ENCODE measurements around the gene TRAPPC1.

Gene TRAPPC1

GRCh38 chr17:7940034-7940433, 8.3 kb upstream of the TRAPPC1 start:
- DNase-seq = no peak

- no peak for DNase-seq
These were observed 4.1 kb upstream of the TRAPPC1 start for GRCh38 chr17:7935859-7936258.

- peak; percentile 18 to 39 for DNase-seq
These were observed 1.2 kb upstream of the TRAPPC1 start for GRCh38 chr17:7932949-7933348.

- no peak for DNase-seq
These were observed 741 bp upstream of the TRAPPC1 start for GRCh38 chr17:7932483-7932891.

- no peak for DNase-seq
These were observed 710 bp downstream of the TRAPPC1 start for GRCh38 chr17:7930841-7931631.

- no peak for DNase-seq
These were observed 2.4 kb downstream of the TRAPPC1 start, which contains the start of gene KCNAB3 for GRCh38 chr17:7929158-7930023. Gene KCNAB3 (minus strand): TSS chr17:7929856. CDS start chr17:7929435, 421 bp downstream.

GRCh38 chr17:7927596-7927995, 4.2 kb downstream of the TRAPPC1 start:
- no peak for DNase-seq

- no peak for DNase-seq
These were observed 8.7 kb downstream of the TRAPPC1 start for GRCh38 chr17:7922845-7923628.

- DNase-seq = no peak
These were observed 9.4 kb downstream of the TRAPPC1 start for GRCh38 chr17:7922269-7922844.

GRCh38 chr17:7916808-7917207, 14.9 kb downstream of the TRAPPC1 start:
- DNase-seq = no peak

GRCh38 chr17:7916385-7916682, 15.4 kb downstream of the TRAPPC1 start:
- no peak for DNase-seq

- DNase-seq = peak; percentile 65 to 74
These were observed 15.9 kb downstream of the TRAPPC1 start, which contains the start of gene RNF227 for GRCh38 chr17:7915611-7916384. Gene RNF227 (minus strand): TSS chr17:7916289. CDS start chr17:7916195, 94 bp downstream.

- DNase-seq = no peak
These were observed 16.6 kb downstream of the TRAPPC1 start for GRCh38 chr17:7915179-7915610.

GRCh38 chr17:7912927-7913524, 18.7 kb downstream of the TRAPPC1 start:
- DNase-seq = peak; percentile 41 to 45

GRCh38 chr17:7911116-7911515, 20.6 kb downstream of the TRAPPC1 start:
- no peak for DNase-seq

GRCh38 chr17:7910711-7911110, 21.0 kb downstream of the TRAPPC1 start:
- DNase-seq = no peak

- DNase-seq = no peak
These were observed 21.5 kb downstream of the TRAPPC1 start for GRCh38 chr17:7910281-7910680.

- no peak for DNase-seq
These were observed 22.7 kb downstream of the TRAPPC1 start for GRCh38 chr17:7909089-7909488.

- no peak for DNase-seq
These were observed 28.3 kb downstream of the TRAPPC1 start for GRCh38 chr17:7903154-7904103.

- peak; percentile 13 to 19 for DNase-seq
These were observed 34.0 kb downstream of the TRAPPC1 start for GRCh38 chr17:7897773-7898172.
